GM18519 (cell line): Measurements from ENCODE around the gene PRLH.
"Not testable (repeated sequence)": the region's sequence is repeated elsewhere in the genome, so short reads cannot be mapped to it uniquely, and the experiment has no call there.

Experiments
- ATAC-seq: cut with Tn5 transposase; IDR thresholded peaks from one replicate; pipeline ENCODE4 v1.9.1; 2021; ENCODE audit warnings: mild to moderate bottlenecking, moderate library complexity; ENCODE audit not compliant: unreplicated experiment, low FRiP score

PRLH gene

GRCh38 chr2:237577956-237578870 lies 11.8 kb downstream of the PRLH start:
- ATAC-seq, result no peak

- no peak for ATAC-seq
Measured at GRCh38 chr2:237581326-237581725, 15.0 kb downstream of the PRLH start.

GRCh38 chr2:237581751-237582746 lies 15.7 kb downstream of the PRLH start:
- ATAC-seq, result no peak

GRCh38 chr2:237583385-237584295 lies 17.3 kb downstream of the PRLH start:
- no peak for ATAC-seq

- ATAC-seq, result no peak
Measured at GRCh38 chr2:237585590-237586221, 19.3 kb downstream of the PRLH start.

GRCh38 chr2:237588044-237588696 lies 21.8 kb downstream of the PRLH start:
- no peak for ATAC-seq

GRCh38 chr2:237590272-237591140 lies 24.1 kb downstream of the PRLH start, which contains the start of gene RAB17:
Gene RAB17 (minus strand): TSS chr2:237590734. CDS start chr2:237586154, 4,580 bp downstream.
- no peak for ATAC-seq

GRCh38 chr2:237591141-237591881 lies 24.9 kb downstream of the PRLH start:
- no peak for ATAC-seq

- ATAC-seq, result no peak
Measured at GRCh38 chr2:237592425-237592980, 26.1 kb downstream of the PRLH start.

- no peak for ATAC-seq
Measured at GRCh38 chr2:237593036-237593435, 26.7 kb downstream of the PRLH start.

GRCh38 chr2:237593596-237594320 lies 27.4 kb downstream of the PRLH start:
- ATAC-seq, result no peak

GRCh38 chr2:237594514-237594871 lies 28.1 kb downstream of the PRLH start:
- ATAC-seq, result no peak

- not testable (repeated sequence) for ATAC-seq
Measured at GRCh38 chr2:237595829-237596519, 29.6 kb downstream of the PRLH start.

- ATAC-seq, result no peak
Measured at GRCh38 chr2:237596520-237597195, 30.3 kb downstream of the PRLH start.
